Ascending aorta (tissue), 2 donors: ENCODE results near the gene TBX2. TPM values are rescaled to one million over a fixed set of nuclear protein-coding genes. Genes with fewer than 3 reads are reported as not detected.

Experiments used
- DNase-seq, 2 donors: peaks; one replicate each; pipeline ENCODE4 v3.0.0-alpha.2; 2019; ENCODE audit warnings: low spot score in 2 of 2
- H3K27ac ChIP-seq, 2 donors: fragments of 200-600 bp; sonication (generic); one replicate each; pipeline ENCODE4 v1.5.1; 2016 to 2017; ENCODE audit warnings: mild to moderate bottlenecking in 1 of 2
- H3K27me3 ChIP-seq: fragments of 200-600 bp; sonication (generic); one replicate; pipeline ENCODE4 v1.5.1; 2017
- H3K36me3 ChIP-seq, 2 donors: fragments of 200-600 bp; sonication (generic); one replicate each; pipeline ENCODE4 v1.5.1; 2016
- H3K4me1 ChIP-seq, 2 donors: fragments of 200-600 bp; sonication (generic); one replicate each; pipeline ENCODE4 v1.5.1; 2016 to 2017; ENCODE audit warnings: mild to moderate bottlenecking in 1 of 2
- H3K4me3 ChIP-seq, 2 donors: fragments of 200-600 bp; sonication (generic); one replicate each; pipeline ENCODE4 v1.5.1; 2016 to 2017; ENCODE audit warnings: mild to moderate bottlenecking in 1 of 2
- H3K9me3 ChIP-seq, 2 donors: fragments of 200-600 bp; sonication (generic); one replicate each; pipeline ENCODE4 v1.5.1; 2016
- CTCF ChIP-seq, 3 experiments: fragments of 200-600 bp in 2 of 3; fragments of 450-650 bp in 1 of 3; sonication (generic) in 2 of 3; IDR thresholded peaks; one replicate each; pipeline ENCODE4 v1.5.1; 2016 to 2019; ENCODE audit warnings: antibody characterized with exemption in 3 of 3, mild to moderate bottlenecking in 1 of 3, moderate library complexity in 1 of 3
- intact Hi-C: fragments of 100-400 bp; cut with DNase I; formaldehyde crosslinking; loops from one replicate; pipeline ENCODE4 v1.15.1; 2023
- total RNA-seq: library from RNA; depleted of rRNA; stranded (reverse); fragments of >200 nt; gene quantifications from one replicate; pipeline ENCODE4 v1.1.0, GENCODE V29; 2016

The TBX2 gene
- total RNA-seq, 1 donor from 2014 or later, result 100 TPM

GRCh38 chr17:61418449-61418848 lies 18.8 kb downstream of the TBX2 start:
- TF ChIP-seq CTCF (IDR thresholded peaks at IDR 0.05), result no peak
- Histone ChIP-seq H3K27ac (no peak overlapping the region), H3K4me3 (no peak overlapping the region)

GRCh38 chr17:61419496-61420046 lies 19.9 kb downstream of the TBX2 start:
- intact Hi-C loops, result loop anchor here (10.0 kb wide), 1 partner anchor 895 kb away; the partner anchor contains the start of gene APPBP2
- no peak for DNase-seq
- no peak overlapping the region for H3K27ac ChIP-seq
- peaks cover 9 to 13% of the 10 kb centered on the region in 2 donors for H3K4me1 ChIP-seq
- no peaks in the 10 kb centered on the region for H3K9me3 ChIP-seq
- no peaks in the 10 kb centered on the region for H3K27me3 ChIP-seq
- H3K36me3 ChIP-seq, result no peaks in the 10 kb centered on the region
- H3K4me3 ChIP-seq, result no peak overlapping the region
- no peak for TF ChIP-seq CTCF (IDR thresholded peaks at IDR 0.05)

More at GRCh38 chr17:61418449-61418848, 18.8 kb downstream of the TBX2 start:
- Histone ChIP-seq H3K4me1 (peaks cover 9 to 22% of the 10 kb centered on the region in 2 donors), H3K36me3 (no peaks in the 10 kb centered on the region), H3K9me3 (no peaks in the 10 kb centered on the region), H3K27me3 (no peaks in the 10 kb centered on the region)
- DNase-seq, result no peak
- intact Hi-C loops, result loop anchor here (10.0 kb wide), 1 partner anchor 894 kb away; the partner anchor contains the start of gene APPBP2

- DNase-seq, result no peak
- Histone ChIP-seq H3K27me3 (no peaks in the 10 kb centered on the region), H3K27ac (no peak overlapping the region), H3K36me3 (no peaks in the 10 kb centered on the region), H3K9me3 (no peaks in the 10 kb centered on the region), H3K4me3 (no peak overlapping the region), H3K4me1 (peaks cover 9 to 13% of the 10 kb centered on the region in 2 donors)
- intact Hi-C loops, result no loop called here
- TF ChIP-seq CTCF (IDR thresholded peaks at IDR 0.05), result no peak
These were observed 20.4 kb downstream of the TBX2 start for GRCh38 chr17:61420052-61420451.

- no peak for TF ChIP-seq CTCF (IDR thresholded peaks at IDR 0.05)
- Histone ChIP-seq H3K4me3 (no peak overlapping the region), H3K27me3 (no peaks in the 10 kb centered on the region), H3K27ac (no peak overlapping the region), H3K36me3 (no peaks in the 10 kb centered on the region), H3K4me1 (peaks cover 9 to 13% of the 10 kb centered on the region in 2 donors), H3K9me3 (no peaks in the 10 kb centered on the region)
- intact Hi-C loops, result no loop called here
- DNase-seq, result no peak
These were observed 21.2 kb downstream of the TBX2 start for GRCh38 chr17:61420745-61421398.

GRCh38 chr17:61421460-61421859 lies 21.8 kb downstream of the TBX2 start:
- no peak for DNase-seq
- no peak overlapping the region for H3K4me3 ChIP-seq
- no peaks in the 10 kb centered on the region for H3K27me3 ChIP-seq

More at GRCh38 chr17:61421460-61421859, 21.8 kb downstream of the TBX2 start:
- H3K27ac ChIP-seq, result no peak overlapping the region
- no peaks in the 10 kb centered on the region for H3K9me3 ChIP-seq
- H3K36me3 ChIP-seq, result no peaks in the 10 kb centered on the region
- H3K4me1 ChIP-seq, result peaks cover 6 to 8% of the 10 kb centered on the region in 2 donors
- intact Hi-C loops, result no loop called here
- no peak for TF ChIP-seq CTCF (IDR thresholded peaks at IDR 0.05)
